ENCODE data around the gene CAMKMT. TPM values are rescaled to one million over a fixed set of nuclear protein-coding genes. Genes with fewer than 3 reads are reported as not detected.

The CAMKMT gene
- total and polyA plus RNA-seq, 2 experiments from 2014 or later, result 26.5 to 29.5 TPM

GRCh38 chr2:44531289-44531688 lies 169.5 kb downstream of the CAMKMT start:
- Histone ChIP-seq H3K9me2 (ENCODE audit: insufficient read depth) (no peaks in the 10 kb centered on the region), H4K20me1 (replicated peaks; ENCODE audit: insufficient read depth) (no peaks in the 10 kb centered on the region), H3K4me2 (no peak overlapping the region), H3K36me3 (ENCODE audit: insufficient read depth) (no peaks in the 10 kb centered on the region), H3K27ac (ENCODE audit: low read depth) (no peak overlapping the region), H3K4me1 (ENCODE audit: insufficient read depth) (no peaks in the 10 kb centered on the region), H3K4me3 (no peak overlapping the region), H2AFZ (no peak overlapping the region), H3F3A (replicated peaks; ENCODE audit: low read depth) (no peaks in the 10 kb centered on the region), H3K79me2 (replicated peaks; ENCODE audit: insufficient read depth) (no peaks in the 10 kb centered on the region), H3K27me3 (ENCODE audit: insufficient read depth) (no peaks in the 10 kb centered on the region)
- Mint-ChIP-seq H3K4me1 (peaks cover 10% of the 10 kb centered on the region), H3K36me3 (ENCODE audit: low read depth) (no peaks in the 10 kb centered on the region), H3K27ac (no peak overlapping the region), H3K4me3 (no peak overlapping the region), H3K27me3 (ENCODE audit: insufficient read depth, low read depth, poor library complexity) (no peaks in the 10 kb centered on the region), H3K9me3 (no peaks in the 10 kb centered on the region)
- DNase-seq (ENCODE audit: low spot score) (no peak), ATAC-seq (no peak)
- TF ChIP-seq NANOG (IDR thresholded peaks at IDR 0.05; ENCODE audit: borderline replicate concordance) (no peak), ZNF114 (CRISPR knock-in tag; IDR thresholded peaks at IDR 0.05) (no peak), ZNF462 (CRISPR knock-in tag; IDR thresholded peaks at IDR 0.05) (no peak), EZH2phosphoT487 (IDR thresholded peaks at IDR 0.05; ENCODE audit: unreplicated experiment) (no peak), CTCF (conservative IDR thresholded peaks at IDR 0.05; ENCODE audit: low read depth in 2 of 2) (no peak), ZNF331 (CRISPR knock-in tag; IDR thresholded peaks at IDR 0.05; ENCODE audit: low read depth) (no peak), EZH2 (IDR thresholded peaks at IDR 0.05; ENCODE audit: low read depth, unreplicated experiment) (no peak), CREB1 (CRISPR knock-in tag; IDR thresholded peaks at IDR 0.05; ENCODE audit: low read depth) (no peak), REST (IDR thresholded peaks at IDR 0.05; ENCODE audit: unreplicated experiment) (no peak), STAT1 (IDR thresholded peaks at IDR 0.05; ENCODE audit: unreplicated experiment) (no peak), ETS1 (IDR thresholded peaks at IDR 0.05) (no peak), JUNB (IDR thresholded peaks at IDR 0.05; ENCODE audit: unreplicated experiment) (no peak), POLR2AphosphoS5 (IDR thresholded peaks at IDR 0.05; ENCODE audit: low read depth) (no peak)

All from GM23338 (cell line).